Fibroblast of skin of right biceps (primary cell): ENCODE results near the gene GRIK4.

Experiments used
- DNase-seq: peaks from one replicate; pipeline ENCODE4 v3.0.0-alpha.2; 2013

GRIK4 gene

GRCh38 chr11:120714438-120714837, 202.9 kb downstream of the GRIK4 start:
- no peak for DNase-seq

DNA sequence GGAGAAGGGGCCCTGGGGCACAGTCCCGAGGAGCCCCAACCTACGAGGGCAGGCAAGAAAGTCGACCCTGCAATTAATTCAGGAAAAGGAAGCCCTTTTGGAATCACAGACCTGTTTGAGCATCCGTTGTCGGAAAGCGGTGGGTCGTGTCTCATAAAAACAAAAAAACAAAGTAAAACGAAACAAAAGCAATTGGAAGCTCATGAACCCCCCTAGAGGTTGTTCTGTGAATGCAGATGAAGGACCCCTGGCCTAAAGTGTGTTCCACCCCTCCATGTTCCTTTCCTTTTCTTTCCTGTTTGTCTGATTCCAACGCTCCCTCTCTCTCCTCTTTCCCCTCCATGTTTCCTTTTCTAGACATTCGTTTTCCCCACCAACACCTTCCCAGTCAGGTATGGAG, 203.7 kb downstream of the GRIK4 start:
- DNase-seq, result peak; percentile 8

DNA sequence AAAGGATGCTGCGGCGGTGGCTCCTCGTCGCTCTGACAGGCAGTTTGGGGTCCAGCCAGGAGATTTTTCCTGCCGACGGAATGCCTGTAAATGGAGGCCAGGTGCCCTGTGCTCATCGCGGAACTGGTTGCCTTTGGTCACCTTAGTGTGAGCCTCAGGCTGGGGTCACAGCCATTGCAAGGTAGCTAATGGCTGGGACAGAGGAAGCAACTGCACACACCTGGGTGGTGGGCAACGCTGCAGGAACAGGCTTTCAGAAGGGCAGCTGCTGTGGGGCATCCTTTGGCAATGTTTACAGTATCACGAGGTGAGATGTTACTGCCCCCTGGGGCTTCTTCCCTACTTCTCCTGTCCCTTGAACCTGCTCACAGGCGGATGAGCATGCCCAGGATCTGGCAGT, 205.5 kb downstream of the GRIK4 start:
- no peak for DNase-seq

GRCh38 chr11:120717623-120718022, 206.1 kb downstream of the GRIK4 start:
- DNase-seq, result no peak

GRCh38 chr11:120718171-120718570, 206.6 kb downstream of the GRIK4 start:
- DNase-seq, result no peak

- peak; percentile 22 for DNase-seq
These were observed 207.8 kb downstream of the GRIK4 start for GRCh38 chr11:120719348-120719747.

- no peak for DNase-seq
These were observed 209.2 kb downstream of the GRIK4 start for GRCh38 chr11:120720760-120721159.

DNA sequence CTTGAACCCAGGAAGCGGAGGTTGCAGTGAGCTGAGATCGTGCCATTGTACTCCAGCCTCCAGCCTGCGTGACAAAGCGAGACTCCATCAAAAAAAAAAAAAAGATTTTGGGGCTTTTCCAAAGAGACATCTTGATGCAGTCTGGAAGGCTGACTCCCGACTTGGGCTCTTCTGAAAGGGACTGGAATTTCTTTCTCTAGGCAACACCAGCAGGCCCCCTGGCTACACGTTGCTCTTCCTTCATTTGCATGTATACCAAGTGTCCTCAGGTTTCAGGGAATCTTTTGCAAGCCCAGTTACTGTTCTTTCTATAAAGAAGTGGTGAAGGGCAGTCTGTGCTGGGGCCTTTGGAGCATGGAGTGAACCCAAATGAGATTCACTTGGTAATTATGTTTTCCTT, 211.0 kb downstream of the GRIK4 start:
- DNase-seq, result no peak

GRCh38 chr11:120723751-120724150, 212.2 kb downstream of the GRIK4 start:
- no peak for DNase-seq

DNA sequence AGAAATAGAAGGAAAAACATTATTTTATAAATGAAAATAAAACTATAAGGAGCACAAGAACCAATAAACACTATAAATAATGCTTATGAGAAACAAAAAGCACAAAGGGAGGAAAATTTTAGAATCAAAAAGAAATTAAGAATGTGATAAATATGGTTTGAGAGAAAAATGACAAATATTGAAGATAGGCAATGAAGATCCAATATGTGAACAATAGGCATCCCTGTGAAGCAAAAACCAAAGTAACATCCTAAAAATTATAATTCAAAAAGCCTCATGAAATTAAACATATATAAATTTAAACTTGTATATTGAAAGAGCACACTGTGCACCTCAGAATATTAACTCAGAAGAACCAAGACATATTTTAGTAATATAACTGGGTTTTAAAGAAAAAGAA, 216.2 kb downstream of the GRIK4 start:
- no peak for DNase-seq

- DNase-seq, result no peak
These were observed 223.5 kb downstream of the GRIK4 start for GRCh38 chr11:120735035-120735434.

DNA sequence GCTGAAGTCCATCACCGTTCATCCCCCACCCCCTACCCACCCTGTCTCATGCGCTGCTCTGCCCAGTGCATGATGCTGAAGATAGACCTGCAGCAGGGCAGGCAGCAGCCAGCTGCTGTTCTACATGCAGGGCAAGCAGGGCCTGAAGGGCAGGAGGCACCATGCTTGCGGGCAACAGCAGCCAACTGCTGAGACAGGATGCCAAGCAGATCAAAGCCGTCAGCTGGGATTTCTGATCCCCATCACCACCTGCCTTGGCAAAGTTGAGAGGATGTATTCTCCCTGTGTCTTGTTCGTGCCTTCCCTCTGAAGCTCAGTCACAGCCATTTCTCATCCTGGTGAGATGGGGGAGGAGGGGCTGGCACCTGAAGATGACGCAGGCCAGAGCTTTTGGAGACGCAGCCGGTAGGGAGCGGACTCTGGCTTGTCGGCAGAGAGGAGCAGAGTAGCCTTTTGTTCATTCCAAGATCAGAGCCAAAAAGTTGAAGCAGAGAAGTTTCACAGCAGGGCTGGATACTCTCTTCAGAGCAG, 227.0 kb downstream of the GRIK4 start:
- DNase-seq, result no peak

GRCh38 chr11:120739780-120740179, 228.2 kb downstream of the GRIK4 start:
- DNase-seq, result no peak

DNA sequence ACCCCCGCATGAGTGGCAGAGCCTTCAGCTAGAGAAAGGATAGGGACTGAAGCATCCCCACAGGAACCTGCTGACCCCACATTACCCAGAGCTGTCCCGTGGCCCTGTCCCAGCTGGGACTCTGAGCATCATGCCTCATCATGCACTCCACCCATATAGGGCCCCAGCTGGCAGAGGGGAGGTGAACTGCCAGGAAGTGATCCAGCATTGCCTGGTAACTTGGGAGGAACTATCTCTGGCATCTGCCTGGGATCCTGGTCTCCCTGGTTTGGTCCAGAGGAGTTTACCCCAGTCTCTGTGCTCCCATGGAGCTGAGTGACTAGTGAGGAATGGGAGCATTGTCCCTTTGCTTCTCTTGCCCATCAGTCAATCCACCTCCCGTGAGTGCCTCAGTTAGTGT, 228.8 kb downstream of the GRIK4 start:
- DNase-seq, result no peak

GRCh38 chr11:120744016-120744994, 232.8 kb downstream of the GRIK4 start:
- DNase-seq, result no peak

DNA sequence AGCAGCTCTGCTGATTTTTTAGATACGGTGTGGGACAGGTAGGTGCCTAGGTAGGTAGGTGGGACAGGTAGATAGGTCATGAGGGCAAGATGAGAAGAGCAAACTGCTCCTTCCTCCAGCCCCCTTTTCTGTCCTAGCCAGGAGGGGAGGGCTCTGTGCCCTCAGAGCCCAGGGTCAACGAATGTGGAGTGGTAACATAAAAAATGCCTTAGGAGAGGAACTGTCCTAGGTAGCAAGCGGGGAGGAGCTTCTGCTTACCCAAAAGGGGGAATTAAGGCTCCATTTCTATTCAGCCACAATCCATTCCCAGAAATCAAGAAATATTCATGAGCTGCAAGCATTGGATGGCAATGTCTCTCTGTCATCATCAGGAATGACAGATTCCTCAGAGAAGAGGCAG, 234.8 kb downstream of the GRIK4 start:
- no peak for DNase-seq

DNA sequence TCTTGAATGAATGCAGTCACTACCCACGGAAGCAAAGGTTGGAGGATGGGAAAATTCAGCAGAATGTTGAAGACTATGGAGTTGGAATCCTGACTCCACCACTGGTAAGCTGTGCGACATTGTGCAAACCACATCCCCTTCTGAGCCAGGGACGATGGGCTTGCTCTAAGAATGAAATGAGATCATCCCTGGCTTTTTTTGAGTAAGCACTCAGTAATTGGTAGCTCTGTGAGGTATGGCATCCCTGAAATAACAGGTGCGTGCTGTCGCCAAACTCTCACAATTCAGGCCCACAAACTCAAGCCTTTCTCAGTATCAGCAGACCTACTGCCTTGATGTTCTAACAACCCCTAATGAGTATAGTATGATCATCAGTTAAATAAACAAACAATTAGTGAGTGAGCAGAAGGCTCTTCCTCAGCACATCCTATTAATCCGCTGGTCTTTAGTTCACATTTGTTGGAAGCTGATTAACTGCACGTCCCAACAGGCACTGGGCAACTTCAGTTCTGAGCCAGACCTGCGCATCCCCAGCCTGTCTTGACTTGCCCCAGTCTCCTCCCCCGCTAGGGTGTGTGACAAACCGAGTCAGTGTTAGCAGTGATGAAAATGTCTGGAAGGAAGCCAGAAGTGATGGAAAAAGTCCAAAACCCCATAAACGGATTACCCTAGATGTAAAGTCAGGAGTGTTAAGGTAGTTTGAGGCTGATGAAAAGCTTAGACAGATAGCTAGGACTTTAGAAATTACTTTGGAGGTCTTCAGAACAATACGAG, 235.5 kb downstream of the GRIK4 start:
- DNase-seq, result peak; percentile 2

DNA sequence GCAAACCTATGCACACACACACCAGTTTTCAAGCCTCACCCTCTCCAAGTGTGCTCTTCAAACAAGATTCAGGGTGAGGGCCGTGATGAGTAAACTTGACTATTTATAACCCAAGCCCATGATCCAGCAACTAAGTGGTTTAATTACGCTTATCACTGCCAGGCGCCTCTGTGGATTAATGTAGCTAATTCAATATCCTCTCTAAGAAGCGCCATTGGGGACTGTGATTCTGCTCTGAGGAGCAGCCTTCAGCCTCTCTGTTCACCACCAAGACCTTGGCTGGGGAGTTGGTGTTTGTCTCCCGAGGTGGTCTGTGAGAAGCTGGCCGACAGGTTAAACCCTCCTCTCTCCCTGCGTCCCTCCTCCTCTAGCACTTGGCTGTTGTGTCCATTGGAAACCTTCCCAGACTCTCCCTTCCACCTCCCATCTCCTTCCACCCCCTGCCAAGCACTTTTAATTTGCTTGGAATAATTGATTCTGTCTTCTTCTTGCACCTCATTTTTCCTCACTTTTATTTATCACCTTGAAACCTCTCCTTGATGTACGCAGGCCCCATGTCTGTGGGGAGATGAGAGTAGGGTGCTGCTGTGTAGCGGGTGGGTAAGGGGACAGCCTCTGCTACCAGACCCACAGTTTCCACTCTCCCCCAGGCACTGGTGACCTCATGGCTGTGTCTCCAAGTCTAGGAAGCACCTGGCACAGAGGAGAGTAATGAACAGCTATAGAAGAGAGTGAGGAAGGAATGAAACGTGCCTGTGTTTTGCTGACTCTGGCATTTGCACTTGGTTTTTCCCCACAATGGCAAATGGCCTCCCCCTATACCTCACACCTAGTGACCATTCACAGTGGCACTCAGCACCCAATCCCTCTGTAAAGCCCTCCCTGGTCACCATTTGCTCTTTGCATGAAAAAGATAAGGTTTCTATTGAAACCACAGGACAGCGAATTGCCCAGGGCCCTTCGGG, 236.6 kb downstream of the GRIK4 start:
- no peak for DNase-seq

DNA sequence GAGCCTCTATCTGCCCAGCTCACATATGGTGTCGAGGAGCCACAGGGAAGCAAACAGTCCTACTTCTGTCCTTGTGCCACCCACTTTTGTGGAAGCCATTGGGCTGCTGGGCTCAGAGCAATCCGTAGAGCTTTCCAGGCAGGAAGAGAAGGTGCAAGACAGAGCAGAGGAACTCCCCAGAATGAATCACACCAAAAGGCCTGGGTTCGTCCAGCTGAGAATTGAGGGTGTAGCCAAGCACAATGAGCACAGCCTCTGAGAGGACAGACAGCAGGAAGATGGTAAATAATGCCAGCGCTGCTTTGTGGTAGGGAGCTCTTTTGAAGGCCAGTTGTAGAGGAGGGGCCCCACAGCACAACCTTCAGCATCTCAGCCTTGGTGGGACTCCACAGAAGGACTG, 237.8 kb downstream of the GRIK4 start:
- no peak for DNase-seq

- DNase-seq, result no peak
These were observed 239.3 kb downstream of the GRIK4 start for GRCh38 chr11:120750647-120751549.

DNA sequence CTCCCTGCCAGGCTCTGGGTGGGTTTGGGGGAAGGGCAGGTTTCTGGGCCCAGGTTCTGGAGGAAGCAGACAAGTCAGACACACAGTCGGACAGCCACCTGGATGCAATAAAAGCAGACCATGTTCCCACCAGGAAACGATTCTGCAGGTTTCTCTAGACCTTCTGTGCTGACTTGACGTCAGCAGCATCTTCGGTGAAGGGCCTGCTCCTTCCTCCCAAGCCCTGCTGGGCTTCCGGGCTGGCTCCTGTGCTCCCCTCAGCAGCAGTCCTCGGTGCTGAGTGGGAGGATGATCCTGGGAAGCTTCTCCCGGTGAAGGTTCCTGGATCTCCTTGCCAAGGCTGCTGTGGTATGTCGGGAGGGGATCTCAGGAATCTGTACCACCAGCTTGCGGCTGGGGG, 240.0 kb downstream of the GRIK4 start:
- no peak for DNase-seq
